ENCODE results near the gene USP6.
A peak's percentile ranks its signal among the peaks of the same experiment; 100 is the strongest.
"Not testable (repeated sequence)": the region's sequence is repeated elsewhere in the genome, so short reads cannot be mapped to it uniquely, and the experiment has no call there.

The USP6 gene

DNA sequence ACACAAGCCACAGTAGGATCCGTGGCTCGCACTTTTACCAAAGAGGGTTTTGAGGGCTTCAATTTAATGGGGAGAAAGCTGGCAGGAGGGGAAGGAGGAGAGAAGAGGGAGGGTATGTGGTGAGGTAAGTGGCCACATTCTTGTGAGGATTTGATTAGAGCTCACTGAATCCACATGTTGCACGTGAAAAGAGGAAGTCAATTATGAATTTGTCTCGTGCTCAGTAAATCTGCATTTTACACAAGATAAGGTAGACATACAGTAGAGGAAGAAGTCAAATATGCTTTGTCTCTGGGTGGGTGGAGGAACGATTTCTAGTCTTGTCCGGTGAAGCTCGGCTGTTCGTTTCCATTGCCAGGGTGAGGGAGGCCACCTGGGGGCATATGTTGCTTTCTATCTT, 5.0 kb upstream of the USP6 start:
- DNase-seq (ENCODE audit: low read depth), result peak; percentile 7
- peak overlapping the region; percentile 73 for H3K4me3 ChIP-seq (ENCODE audit: low read depth, low read length)
- TF ChIP-seq CTCF (conservative IDR thresholded peaks at IDR 0.05; ENCODE audit: low read depth, low read length), result no peak

DNA sequence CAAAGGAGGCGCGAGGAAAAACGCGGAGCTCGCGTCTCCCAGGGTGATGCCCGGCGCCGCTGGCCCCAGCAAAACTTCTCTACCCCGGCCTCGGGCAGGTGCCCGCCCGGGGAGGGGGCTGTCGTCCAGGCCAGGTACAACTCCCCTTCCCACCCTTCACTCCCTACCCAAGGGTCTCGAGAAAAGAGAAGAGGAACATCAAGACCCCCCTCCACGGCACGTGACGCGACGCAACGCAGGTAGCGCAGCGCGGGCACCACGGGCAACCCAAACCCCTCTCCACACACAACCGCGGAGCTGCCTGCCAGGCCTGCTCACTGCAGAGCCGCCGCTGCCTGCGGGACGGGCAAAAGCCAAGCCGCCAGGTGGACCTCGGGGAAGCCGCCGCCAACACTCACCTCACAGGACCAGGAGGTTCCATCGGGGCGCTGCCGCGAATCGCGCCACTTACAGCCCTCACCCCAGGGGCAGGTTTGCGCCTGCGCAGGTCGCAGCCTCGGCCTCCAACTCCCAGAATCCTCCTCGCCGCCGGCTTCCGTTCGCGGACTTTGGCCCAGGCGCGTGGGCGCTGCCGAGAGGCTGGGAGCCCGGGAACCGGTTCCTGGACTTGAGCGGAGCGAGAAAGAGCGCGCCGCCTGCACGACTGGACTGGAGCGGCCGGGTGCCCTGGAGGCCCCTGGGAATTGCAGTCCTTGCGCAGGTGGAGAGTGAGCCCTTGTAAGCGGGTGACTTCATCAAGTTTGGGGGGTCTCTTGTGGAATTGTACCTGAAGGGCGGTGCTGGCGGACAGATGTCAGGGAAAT, 4.2 kb upstream of the USP6 start, which contains the start of gene ZNF232:
Gene ZNF232 (minus strand): TSS at position 477 of the 803 bp plus-strand sequence. CDS start 56 bp downstream, at position 421.
- peak; percentile 93 for DNase-seq (ENCODE audit: low read depth)

GRCh38 chr17:5118219-5118618, 2.4 kb downstream of the USP6 start:
- DNase-seq (ENCODE audit: low read depth), result no peak
- H3K4me3 ChIP-seq (ENCODE audit: low read depth, low read length), result no peak overlapping the region
- no peak for TF ChIP-seq CTCF (conservative IDR thresholded peaks at IDR 0.05; ENCODE audit: low read depth, low read length)

More for the DNA sequence above, 4.2 kb upstream of the USP6 start, which contains the start of gene ZNF232:
- TF ChIP-seq CTCF (conservative IDR thresholded peaks at IDR 0.05; ENCODE audit: low read depth, low read length), result no peak
- H3K4me3 ChIP-seq (ENCODE audit: low read depth, low read length), result peak within 1 kb of the TSS; percentile 73

- DNase-seq (ENCODE audit: low read depth), result no peak
- no peak overlapping the region for H3K4me3 ChIP-seq (ENCODE audit: low read depth, low read length)
- TF ChIP-seq CTCF (conservative IDR thresholded peaks at IDR 0.05; ENCODE audit: low read depth, low read length), result no peak
Observed at GRCh38 chr17:5120036-5120435, 4.2 kb downstream of the USP6 start.

- not testable (repeated sequence) for DNase-seq (ENCODE audit: low read depth); H3K4me3 ChIP-seq (ENCODE audit: low read depth, low read length)
Observed at GRCh38 chr17:5120436-5121185, 4.8 kb downstream of the USP6 start.

GRCh38 chr17:5121186-5121841, 5.5 kb downstream of the USP6 start:
- no peak for DNase-seq (ENCODE audit: low read depth)
- no peak for TF ChIP-seq CTCF (conservative IDR thresholded peaks at IDR 0.05; ENCODE audit: low read depth, low read length)
- no peak overlapping the region for H3K4me3 ChIP-seq (ENCODE audit: low read depth, low read length)

- DNase-seq (ENCODE audit: low read depth), result not testable (repeated sequence)
Observed at GRCh38 chr17:5122056-5122455, 6.2 kb downstream of the USP6 start.

More at GRCh38 chr17:5122056-5122455, 6.2 kb downstream of the USP6 start:
- H3K4me3 ChIP-seq (ENCODE audit: low read depth, low read length), result not testable (repeated sequence)

All from choroid plexus epithelial cell (primary cell).